HL-60 (cell line): Measurements from ENCODE around the gene SPCS1.

ENCODE experiments used
- CTCF ChIP-seq: IDR thresholded peaks from one replicate; pipeline ENCODE4 v1.5.1; 2011; ENCODE audit warnings: low read length, control low read depth, inconsistent platforms; ENCODE audit not compliant: insufficient read depth
- POLR2AphosphoS5 ChIP-seq: IDR thresholded peaks from 2 replicates; pipeline ENCODE4 v1.6.1; 2012; ENCODE audit warnings: low read depth
- REST ChIP-seq: IDR thresholded peaks from 2 replicates; pipeline ENCODE4 v1.6.1; 2012; ENCODE audit warnings: low read depth; ENCODE audit not compliant: insufficient replicate concordance

- TF ChIP-seq CTCF = no peak
- TF ChIP-seq POLR2AphosphoS5 = no peak
- TF ChIP-seq REST = no peak
Measured at GRCh38 chr3:52743152-52743551, 37.2 kb downstream of the SPCS1 start.
